Putamen (tissue), 1 donor: ENCODE data around the gene TREM1.

Source experiments
- DNase-seq: peaks from one replicate; pipeline ENCODE4 v3.0.0-alpha.2; 2016; ENCODE audit warnings: low spot score

The TREM1 gene

DNA sequence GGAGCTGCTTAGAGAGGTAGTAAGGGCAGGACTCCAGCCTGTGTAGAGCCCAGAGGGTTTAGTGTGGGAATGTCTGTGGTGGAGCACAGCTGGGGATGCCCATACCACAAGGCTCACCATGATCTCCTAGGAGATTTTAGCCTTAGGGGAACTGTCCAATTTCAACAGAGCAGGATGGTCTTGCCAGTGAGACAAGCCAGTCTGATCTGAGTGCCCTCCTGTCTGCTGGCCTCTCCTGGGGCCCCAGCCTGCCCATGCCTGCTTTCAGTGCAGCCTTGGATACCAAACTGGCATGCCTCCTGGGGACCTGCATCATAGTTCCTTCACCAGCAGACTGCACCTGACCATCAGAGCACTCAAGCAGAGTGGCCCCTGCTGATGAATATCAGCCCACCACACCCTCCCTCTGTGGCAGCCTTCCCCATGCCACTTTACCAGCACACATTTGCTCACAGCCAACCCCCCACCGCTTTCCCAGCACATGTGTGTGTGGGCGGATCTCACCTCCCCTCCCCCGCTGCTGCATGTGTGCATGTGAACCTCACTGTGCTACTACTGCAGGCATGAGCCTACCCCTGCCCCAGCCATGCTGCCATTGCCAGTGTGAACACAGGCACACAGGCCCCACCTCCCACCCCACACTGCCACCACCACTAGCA is 7.9 kb upstream of the TREM1 start:
- no peak for DNase-seq

- no peak for DNase-seq
Measured at GRCh38 chr6:41291717-41292116, 5.2 kb upstream of the TREM1 start.

GRCh38 chr6:41289815-41290214 is 3.3 kb upstream of the TREM1 start:
- no peak for DNase-seq

GRCh38 chr6:41288754-41289129 is 2.3 kb upstream of the TREM1 start:
- DNase-seq = no peak

GRCh38 chr6:41288030-41288753 is 1.7 kb upstream of the TREM1 start:
- no peak for DNase-seq

DNA sequence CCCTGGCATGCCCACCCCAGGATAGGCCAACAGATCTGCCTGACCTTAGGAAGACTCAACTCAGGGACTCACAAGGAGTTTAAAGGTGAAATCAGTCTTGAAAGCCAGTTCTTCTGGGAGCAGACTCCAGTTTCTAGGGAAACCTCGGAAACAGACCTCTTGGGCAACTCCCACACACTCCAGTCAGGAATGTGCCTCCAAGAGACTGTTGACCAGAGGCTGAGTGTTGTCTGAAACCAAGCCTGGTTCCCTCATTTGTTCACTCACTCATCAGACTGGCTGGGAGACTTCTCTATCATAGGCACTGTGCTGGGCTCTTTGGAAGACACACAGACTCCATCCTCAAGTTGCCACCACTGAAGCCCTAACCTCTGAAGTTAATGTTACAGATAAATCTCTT is 1.8 kb downstream of the TREM1 start:
- no peak for DNase-seq

DNA sequence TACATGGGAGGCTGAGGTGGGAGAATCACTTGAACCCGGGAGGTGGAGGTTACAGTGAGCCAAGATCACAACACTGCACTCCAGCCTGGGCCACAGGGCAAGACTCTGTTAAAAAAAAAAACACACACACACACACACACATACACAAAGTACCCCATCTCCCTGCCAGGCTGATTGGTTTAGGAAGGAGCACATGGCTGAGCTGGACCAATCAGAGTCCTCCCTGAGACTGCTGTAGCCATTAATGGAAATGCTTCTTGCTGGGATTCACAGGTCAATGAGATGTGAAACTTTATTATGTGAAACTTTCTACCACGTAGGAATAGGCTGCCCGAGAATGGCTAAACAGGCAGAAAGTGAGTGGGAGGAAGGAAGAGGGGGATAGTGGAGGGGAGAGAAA is 2.9 kb downstream of the TREM1 start:
- no peak for DNase-seq

DNA sequence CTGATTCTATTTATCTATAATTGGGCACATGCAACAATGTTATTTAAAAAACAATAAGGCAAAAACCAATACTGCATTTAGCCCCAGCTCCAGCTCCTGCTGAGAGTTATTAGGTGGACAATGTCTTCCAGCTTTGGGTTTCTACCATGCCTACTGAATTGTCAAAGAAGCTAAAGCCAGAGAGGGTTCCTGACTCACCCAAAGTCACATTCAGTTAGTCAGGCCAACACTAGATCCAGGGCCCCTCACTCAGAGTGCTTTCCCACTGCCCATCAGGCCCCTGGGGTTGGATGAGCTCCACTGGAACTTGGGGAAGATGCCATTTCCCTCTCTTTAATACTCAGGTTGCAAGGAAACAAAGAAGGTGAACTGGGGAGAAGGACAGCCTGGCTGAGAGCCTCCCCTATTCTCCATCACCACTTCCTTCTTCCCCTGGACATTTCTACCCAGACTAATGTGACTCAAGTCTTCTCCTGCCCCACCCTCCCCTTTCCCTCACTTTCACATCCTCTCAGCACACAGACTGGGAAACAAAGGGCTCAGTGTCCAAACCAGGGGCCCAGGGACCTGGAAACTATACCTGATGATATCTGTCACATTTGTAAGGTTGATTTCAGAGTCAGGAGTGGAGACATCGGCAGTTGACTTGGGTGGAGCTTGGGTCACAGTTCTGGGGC is 6.0 kb downstream of the TREM1 start:
- DNase-seq = no peak

- no peak for DNase-seq
Measured at GRCh38 chr6:41278699-41279405, 7.6 kb downstream of the TREM1 start.

DNA sequence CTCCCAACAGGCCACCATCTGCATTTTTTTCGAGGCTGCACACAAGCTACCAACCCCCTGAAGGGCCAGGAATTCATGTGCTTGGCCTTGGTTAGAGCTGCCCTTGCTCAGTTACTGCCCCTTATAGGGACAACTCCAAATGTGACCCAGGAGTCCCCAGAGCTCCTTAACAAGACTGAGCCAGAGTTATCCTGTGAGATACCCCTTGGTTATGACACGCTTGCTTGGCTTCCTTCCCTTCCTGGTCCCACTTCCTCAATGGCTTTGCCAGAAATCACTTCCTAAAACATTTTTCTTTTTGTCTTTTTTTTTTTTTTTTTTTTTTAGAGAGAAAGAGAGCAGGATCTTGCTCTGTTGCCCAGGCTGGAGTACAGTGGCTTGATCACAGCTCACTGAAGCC is 8.9 kb downstream of the TREM1 start:
- no peak for DNase-seq

DNA sequence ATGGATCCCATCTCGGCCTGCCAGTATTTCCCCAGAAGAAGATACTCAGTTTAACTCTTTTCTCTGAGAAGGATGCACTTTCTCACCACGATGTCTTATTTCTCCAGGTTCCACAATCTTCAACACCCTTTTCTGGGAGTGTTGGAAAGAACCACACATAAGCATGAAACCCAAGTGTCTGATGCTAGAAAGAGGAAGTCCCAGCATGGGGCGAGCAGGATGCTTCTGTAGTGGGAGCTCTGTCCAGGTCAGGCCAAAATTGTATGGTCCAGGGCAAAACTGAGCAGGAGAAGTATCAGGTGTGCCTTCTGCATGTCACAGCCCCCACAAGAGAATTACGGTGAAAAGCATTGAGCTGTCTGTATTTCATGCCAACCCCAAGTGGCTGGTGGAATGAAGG is 11.0 kb downstream of the TREM1 start:
- no peak for DNase-seq

GRCh38 chr6:41274256-41274655 is 12.2 kb downstream of the TREM1 start:
- DNase-seq = no peak

DNA sequence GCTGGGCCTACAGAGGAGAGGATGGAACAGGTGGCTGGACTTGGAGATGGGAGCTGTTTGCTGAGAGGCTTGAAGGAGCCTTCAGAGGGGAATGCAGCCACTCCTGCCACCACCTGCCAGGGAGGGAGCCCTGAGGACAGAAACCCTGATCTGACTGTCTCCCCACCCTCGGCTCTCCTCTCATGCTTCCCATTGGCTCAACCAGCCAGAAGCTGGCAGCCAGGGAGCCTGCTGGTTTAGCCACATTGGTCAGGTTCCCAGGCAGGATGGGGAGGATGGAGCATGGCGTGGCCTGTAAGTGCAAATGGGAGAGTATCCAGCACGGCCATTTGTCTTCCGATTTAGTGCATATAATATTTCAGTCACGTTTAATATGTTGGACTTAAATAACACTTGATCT is 12.8 kb downstream of the TREM1 start:
- DNase-seq = no peak

GRCh38 chr6:41272591-41273240 is 13.8 kb downstream of the TREM1 start:
- DNase-seq = no peak

GRCh38 chr6:41271901-41272395 is 14.5 kb downstream of the TREM1 start:
- DNase-seq = no peak

GRCh38 chr6:41269716-41270115 is 16.8 kb downstream of the TREM1 start:
- DNase-seq = no peak

GRCh38 chr6:41269166-41269565 is 17.3 kb downstream of the TREM1 start:
- DNase-seq = no peak

GRCh38 chr6:41268478-41268877 is 18.0 kb downstream of the TREM1 start:
- no peak for DNase-seq

DNA sequence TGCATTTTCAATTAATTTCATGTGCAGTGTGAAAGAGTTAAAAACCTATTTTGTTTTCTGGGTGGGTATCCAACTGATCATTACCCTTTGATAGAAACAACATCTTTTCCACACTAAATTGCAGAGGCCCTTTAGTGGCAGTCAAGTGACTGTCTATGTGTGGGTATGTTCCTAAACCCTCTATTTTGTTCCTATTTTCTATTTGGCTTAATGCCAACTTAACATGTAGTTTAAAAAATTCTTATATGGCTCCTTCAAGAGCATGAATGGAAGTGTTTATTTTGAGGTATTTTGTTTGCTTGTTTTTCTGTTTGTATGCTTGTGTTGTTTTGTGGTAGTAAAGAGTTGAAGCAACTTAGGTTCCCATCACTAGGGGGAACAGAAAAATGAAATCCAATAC is 19.9 kb downstream of the TREM1 start:
- no peak for DNase-seq

DNA sequence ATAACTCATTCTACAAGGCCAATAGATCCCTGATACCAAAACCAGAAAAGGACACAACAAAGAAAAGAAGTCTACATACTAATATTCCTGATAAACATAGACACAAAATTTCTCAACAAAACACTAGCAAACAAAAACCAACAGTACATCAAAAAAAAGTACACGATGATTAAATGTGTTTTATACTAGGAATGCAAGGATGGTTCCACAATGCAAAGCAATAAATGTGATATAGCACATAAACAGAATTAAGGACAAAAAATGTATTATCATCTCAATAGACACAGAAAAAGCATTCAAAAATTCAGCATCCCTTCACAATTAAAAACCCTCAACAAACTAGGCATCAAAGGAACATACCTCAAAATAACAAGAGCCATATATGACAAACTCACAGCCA is 23.2 kb downstream of the TREM1 start:
- no peak for DNase-seq

DNA sequence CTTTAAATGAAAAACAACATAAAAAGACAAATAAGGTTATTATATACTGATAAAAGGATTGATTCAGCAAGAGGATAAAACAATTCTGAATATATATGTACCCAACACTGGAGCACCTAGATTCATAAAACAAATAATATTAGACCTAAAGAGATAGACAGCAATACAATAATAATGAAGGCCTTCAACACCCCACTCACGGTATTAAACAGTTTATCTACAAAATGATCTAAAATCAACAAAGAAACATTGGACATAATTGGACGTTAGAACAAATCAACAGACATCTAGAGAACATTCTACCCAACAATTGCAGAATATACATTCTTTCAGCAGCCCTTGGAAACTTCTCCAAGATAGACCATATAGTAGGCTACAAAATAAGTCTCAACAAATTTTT is 24.1 kb downstream of the TREM1 start:
- no peak for DNase-seq

DNA sequence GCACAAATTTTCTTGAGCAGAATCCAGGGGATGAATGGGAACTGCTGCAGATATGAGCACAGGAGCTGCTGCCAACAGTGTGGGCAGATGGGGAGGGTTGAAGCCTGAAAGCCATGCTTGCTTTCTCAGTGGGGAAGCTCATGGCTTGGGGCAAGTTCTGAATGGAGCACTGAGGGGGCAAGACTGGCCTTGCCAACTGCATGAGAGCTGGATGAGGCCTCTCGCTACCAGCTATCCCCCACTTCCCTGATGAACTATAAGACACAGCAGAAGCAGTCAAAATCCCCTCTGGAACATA is 28.3 kb downstream of the TREM1 start:
- DNase-seq = no peak
